Body of pancreas (tissue), 4 donors: ENCODE data around the gene ANKRD33. TPM values are rescaled to one million over a fixed set of nuclear protein-coding genes. Genes with fewer than 3 reads are reported as not detected.

Experiments used
- ATAC-seq: fragments of 150-250 bp; one replicate; pipeline ENCODE4 v1.9.1; 2016
- DNase-seq, 4 donors: peaks; one replicate each; pipeline ENCODE4 v3.0.0-alpha.2; 2019
- H3K27ac ChIP-seq, 4 donors: fragments of 200-600 bp; sonication (generic); 1 replicate in 3 of 4; 2 replicates in 1 of 4; pipeline versions ENCODE4 v1.5.1 to v1.6.1; 2016 to 2019; ENCODE audit warnings: mild to moderate bottlenecking in 1 of 4, mixed read lengths in 1 of 4, moderate library complexity in 1 of 4
- H3K27me3 ChIP-seq, 2 donors: fragments of 200-600 bp; sonication (generic); one replicate each; pipeline ENCODE4 v1.6.0; 2016; ENCODE audit warnings: mild to moderate bottlenecking in 1 of 2
- H3K36me3 ChIP-seq, 2 donors: fragments of 200-600 bp; sonication (generic); replicated peaks in 1 of 2; 2 replicates each; pipeline ENCODE4 v1.5.1; 2016; ENCODE audit warnings: low read depth in 2 of 2; ENCODE audit not compliant: insufficient read depth in 1 of 2
- H3K4me1 ChIP-seq: fragments of 200-600 bp; sonication (generic); one replicate; pipeline ENCODE4 v1.6.0; 2016
- H3K4me3 ChIP-seq, 2 donors: fragments of 200-600 bp; sonication (generic); 1 replicate in 1 of 2; 2 replicates in 1 of 2; pipeline ENCODE4 v1.5.1; 2016 to 2019
- H3K9me3 ChIP-seq, 3 donors: fragments of 200-600 bp; sonication (generic); 1 replicate in 2 of 3; 2 replicates in 1 of 3; pipeline ENCODE4 v1.5.1; 2016
- POLR2A ChIP-seq, 3 donors: fragments of 450-650 bp; IDR thresholded peaks; one replicate each; pipeline ENCODE4 v1.6.1; 2016; ENCODE audit warnings: antibody characterized with exemption in 3 of 3, mild to moderate bottlenecking in 2 of 3
- WGBS, 2 donors: methylation state at CpG; one replicate each; pipeline ENCODE4 v1.1.5; 2017; 5-methylcytosine and 5-hydroxymethylcytosine counted together
- intact Hi-C: fragments of 100-400 bp; cut with DNase I; formaldehyde crosslinking; loops from one replicate; pipeline ENCODE4 v1.15.1; 2023
- total RNA-seq, 2 donors: library from RNA; depleted of rRNA; stranded (reverse); fragments of >200 nt; gene quantifications; one replicate each; pipeline ENCODE4 v1.1.0, GENCODE V29; 2016
- TF ChIP-seq, protein P1 (sequence below), 7 experiments: fragments of 450-650 bp in 4 of 7; fragments of 200-600 bp in 3 of 7; sonication (generic) in 3 of 7; IDR thresholded peaks; one replicate each; pipeline ENCODE4 v1.5.1; 2016 to 2019; ENCODE audit warnings: antibody characterized with exemption in 7 of 7

Gene ANKRD33
- total RNA-seq, 2 donors from 2014 or later = not detected

GRCh38 chr12:51941011-51941581 lies 53.2 kb downstream of the ANKRD33 start:
- Histone ChIP-seq H3K4me1 (peaks cover 11% of the 10 kb centered on the region), H3K9me3 (no peaks in the 10 kb centered on the region), H3K36me3 (no peaks in the 10 kb centered on the region), H3K27me3 (no peaks in the 10 kb centered on the region), H3K27ac (no peak overlapping the region), H3K4me3 (no peak overlapping the region)
- ATAC-seq (peak; percentile 60), DNase-seq (no peak)
- intact Hi-C loops = no loop called here
- TF ChIP-seq POLR2A (IDR thresholded peaks at IDR 0.05) = no peak
- TF ChIP-seq, protein P1, sequence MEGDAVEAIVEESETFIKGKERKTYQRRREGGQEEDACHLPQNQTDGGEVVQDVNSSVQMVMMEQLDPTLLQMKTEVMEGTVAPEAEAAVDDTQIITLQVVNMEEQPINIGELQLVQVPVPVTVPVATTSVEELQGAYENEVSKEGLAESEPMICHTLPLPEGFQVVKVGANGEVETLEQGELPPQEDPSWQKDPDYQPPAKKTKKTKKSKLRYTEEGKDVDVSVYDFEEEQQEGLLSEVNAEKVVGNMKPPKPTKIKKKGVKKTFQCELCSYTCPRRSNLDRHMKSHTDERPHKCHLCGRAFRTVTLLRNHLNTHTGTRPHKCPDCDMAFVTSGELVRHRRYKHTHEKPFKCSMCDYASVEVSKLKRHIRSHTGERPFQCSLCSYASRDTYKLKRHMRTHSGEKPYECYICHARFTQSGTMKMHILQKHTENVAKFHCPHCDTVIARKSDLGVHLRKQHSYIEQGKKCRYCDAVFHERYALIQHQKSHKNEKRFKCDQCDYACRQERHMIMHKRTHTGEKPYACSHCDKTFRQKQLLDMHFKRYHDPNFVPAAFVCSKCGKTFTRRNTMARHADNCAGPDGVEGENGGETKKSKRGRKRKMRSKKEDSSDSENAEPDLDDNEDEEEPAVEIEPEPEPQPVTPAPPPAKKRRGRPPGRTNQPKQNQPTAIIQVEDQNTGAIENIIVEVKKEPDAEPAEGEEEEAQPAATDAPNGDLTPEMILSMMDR (IDR thresholded peaks at IDR 0.05) = no peak
- 28 to 45% methylated on average over 15 of the region's 15 CpGs for WGBS, 2 donors

Other genes starting within 250 kb of the ANKRD33 start
- gene FIGNL2, start 39.4 kb upstream of the ANKRD33 start, total RNA-seq = under 1 TPM; 0.33 to 0.52 TPM
- 10 to 100 TPM; 37.1 to 93.9 TPM for gene ACVRL1, start 19.4 kb downstream of the ANKRD33 start, total RNA-seq
- 10 to 100 TPM; 19.8 to 21.8 TPM for gene ACVR1B, start 63.6 kb downstream of the ANKRD33 start, total RNA-seq
- 10 to 100 TPM in 1 of 2 donors, 1 to 10 TPM in 1; 7.0 to 19.4 TPM for gene TAMALIN, start 118.8 kb downstream of the ANKRD33 start, total RNA-seq
- 100 to 1,000 TPM in 1 of 2 donors, 10 to 100 TPM in 1; 36.6 to 253 TPM for gene NR4A1, start 163.3 kb downstream of the ANKRD33 start, total RNA-seq
- 10 to 100 TPM; 25.7 to 25.9 TPM for gene ATG101, start 181.9 kb downstream of the ANKRD33 start, total RNA-seq
- gene SMIM41, start 191.6 kb downstream of the ANKRD33 start, total RNA-seq = under 1 TPM; 0.26 to 0.66 TPM